ENCODE data around the gene PDCL3.

The PDCL3 gene

DNA sequence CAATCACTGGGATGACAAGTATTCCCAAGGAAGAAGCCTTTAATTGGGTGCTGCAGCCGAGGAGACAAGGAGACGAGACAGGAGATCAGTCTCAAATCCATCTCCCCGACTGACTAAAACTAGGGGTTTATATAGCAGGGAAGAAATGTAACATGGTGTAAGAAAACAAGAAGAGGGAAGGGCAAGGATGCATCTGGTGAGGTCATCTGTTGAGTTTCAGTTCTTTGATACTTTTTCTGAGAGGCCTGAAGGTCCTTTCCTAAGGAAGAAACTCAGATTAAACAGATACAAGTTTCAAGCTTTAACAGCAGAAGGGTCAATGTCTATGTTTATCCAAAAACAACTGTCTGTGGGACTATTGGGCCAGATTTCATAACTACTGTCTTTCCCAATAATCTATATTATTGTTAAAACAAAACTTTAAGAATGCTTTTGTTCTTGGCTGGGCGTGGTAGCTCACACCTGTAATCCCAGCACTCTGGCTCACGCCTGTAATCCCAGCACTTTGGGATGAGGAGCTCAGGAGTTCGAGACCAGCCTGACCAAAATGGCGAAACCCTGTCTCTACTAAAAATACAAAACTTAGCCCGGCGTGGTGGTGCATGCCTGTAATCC is 2.5 kb upstream of the PDCL3 start:
- no peak overlapping the region for H3K9ac ChIP-seq (ENCODE audit: low read length)
- H3K27ac ChIP-seq (ENCODE audit: low read depth, low read length) = no peak overlapping the region
- no peaks in the 10 kb centered on the region for H3K27me3 ChIP-seq (ENCODE audit: control insufficient read depth, insufficient read depth, low read length)
- no peaks in the 10 kb centered on the region for H3K36me3 ChIP-seq (ENCODE audit: control insufficient read depth, insufficient read depth, low read length)
- H3K4me3 ChIP-seq (ENCODE audit: low read depth, low read length) = no peak overlapping the region
- H3K9me3 ChIP-seq (ENCODE audit: control insufficient read depth, insufficient read depth, low read depth, low read length) = no peaks in the 10 kb centered on the region
- H3K4me1 ChIP-seq (ENCODE audit: control insufficient read depth, insufficient read depth, low read length) = peaks cover 4% of the 10 kb centered on the region; the same call in 1 of the 2 replicates

DNA sequence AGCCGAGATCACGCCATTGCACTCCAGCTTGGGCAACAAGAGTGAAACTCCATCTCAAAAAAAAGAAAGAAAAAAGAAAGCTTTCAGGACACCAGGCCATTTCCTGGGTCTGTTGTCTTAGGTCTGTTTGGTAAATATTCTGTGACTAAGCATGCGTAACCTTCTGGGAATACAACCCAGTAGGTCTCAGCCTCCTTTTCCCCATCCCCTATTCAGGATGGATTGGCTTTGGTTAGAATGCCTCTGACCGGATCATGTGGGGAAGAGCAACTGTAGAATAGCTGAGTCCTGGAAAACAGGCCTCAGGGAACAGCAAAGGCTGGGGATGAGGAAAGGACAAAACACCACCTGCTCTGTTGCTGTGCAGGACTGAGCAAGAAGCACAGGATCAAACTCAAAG is 1.6 kb upstream of the PDCL3 start:
- Histone ChIP-seq H3K36me3 (ENCODE audit: control insufficient read depth, insufficient read depth, low read length) (peaks cover under 1% of the 10 kb centered on the region), H3K4me3 (ENCODE audit: low read depth, low read length) (no peak overlapping the region), H3K4me1 (ENCODE audit: control insufficient read depth, insufficient read depth, low read length) (peaks cover 4% of the 10 kb centered on the region; the same call in 1 of the 2 replicates), H3K27ac (ENCODE audit: low read depth, low read length) (no peak overlapping the region), H3K9me3 (ENCODE audit: control insufficient read depth, insufficient read depth, low read depth, low read length) (no peaks in the 10 kb centered on the region), H3K9ac (ENCODE audit: low read length) (no peak overlapping the region), H3K27me3 (ENCODE audit: control insufficient read depth, insufficient read depth, low read length) (no peaks in the 10 kb centered on the region)

DNA sequence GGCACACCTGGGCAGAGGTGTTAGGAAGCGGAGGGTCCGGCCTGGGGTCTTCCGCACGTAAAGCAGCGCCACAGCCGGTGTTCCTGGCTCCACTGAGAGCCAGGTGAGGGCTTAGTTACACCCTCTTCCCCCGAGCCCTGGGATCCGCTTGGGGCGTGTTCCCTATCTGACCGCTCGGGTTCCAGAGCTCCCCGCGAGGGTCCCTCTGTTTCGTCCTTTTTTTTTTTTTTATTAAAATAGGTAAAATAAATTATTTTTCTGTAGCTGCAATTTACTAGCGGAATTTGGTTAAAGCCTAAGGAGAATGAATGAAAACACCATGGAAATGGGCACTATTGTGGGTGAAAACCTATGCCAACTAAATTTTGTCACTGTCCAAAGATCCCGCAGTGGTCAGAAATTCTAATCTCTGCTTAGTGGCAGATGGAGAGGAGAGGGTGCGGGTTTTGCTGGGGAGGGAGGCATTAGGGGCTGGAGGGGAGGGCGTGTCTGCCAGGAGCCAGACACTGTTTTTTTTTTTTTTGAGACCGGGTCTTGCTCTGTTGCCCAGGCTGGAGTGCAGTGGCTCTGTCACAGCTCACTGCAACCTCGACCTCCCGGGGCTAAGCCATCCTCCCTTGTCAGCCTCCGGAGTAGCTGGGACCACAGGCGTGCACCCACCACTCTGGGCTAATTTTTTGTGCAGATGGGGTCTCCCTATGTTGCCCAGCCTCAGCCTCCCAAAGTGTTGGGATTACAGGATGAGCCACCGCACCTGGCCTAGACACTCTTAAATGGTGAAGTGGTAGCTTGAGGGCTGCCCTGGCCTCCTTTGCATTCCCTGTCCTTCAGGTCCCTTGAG is 834 bp downstream of the PDCL3 start:
- Histone ChIP-seq H3K4me1 (ENCODE audit: control insufficient read depth, insufficient read depth, low read length) (peaks cover 4% of the 10 kb centered on the region; the same call in 1 of the 2 replicates), H3K4me3 (ENCODE audit: low read depth, low read length) (peak overlapping the region; percentile 94), H3K36me3 (ENCODE audit: control insufficient read depth, insufficient read depth, low read length) (peaks cover 23% of the 10 kb centered on the region)

DNA sequence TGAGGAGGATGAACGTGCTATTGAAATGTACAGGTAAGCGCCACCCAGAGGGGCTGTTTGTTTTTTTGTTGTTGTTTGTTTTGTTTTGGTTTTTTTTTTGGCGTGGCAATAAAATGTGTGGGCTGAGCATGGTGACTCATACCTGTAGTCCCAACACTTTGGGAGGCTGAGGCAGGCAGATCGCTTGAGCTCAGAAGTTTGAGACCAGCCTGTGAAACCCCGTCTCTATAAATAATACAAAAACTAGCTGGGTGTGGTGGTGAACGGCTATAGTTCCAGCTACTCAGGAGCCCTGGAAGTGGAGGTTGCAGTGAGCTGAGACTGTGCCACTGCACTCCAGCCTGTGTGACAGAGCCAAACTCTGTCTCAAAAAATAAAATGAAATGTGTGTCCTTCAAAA is 6.2 kb downstream of the PDCL3 start:
- no peaks in the 10 kb centered on the region for H3K27me3 ChIP-seq (ENCODE audit: control insufficient read depth, insufficient read depth, low read length)
- no peaks in the 10 kb centered on the region for H3K4me1 ChIP-seq (ENCODE audit: control insufficient read depth, insufficient read depth, low read length)
- H3K27ac ChIP-seq (ENCODE audit: low read depth, low read length) = no peak overlapping the region
- H3K36me3 ChIP-seq (ENCODE audit: control insufficient read depth, insufficient read depth, low read length) = peaks cover 54% of the 10 kb centered on the region
- H3K9me3 ChIP-seq (ENCODE audit: control insufficient read depth, insufficient read depth, low read depth, low read length) = no peaks in the 10 kb centered on the region
- H3K4me3 ChIP-seq (ENCODE audit: low read depth, low read length) = no peak overlapping the region
- H3K9ac ChIP-seq (ENCODE audit: low read length) = no peak overlapping the region

More for the DNA sequence above, 834 bp downstream of the PDCL3 start:
- no peaks in the 10 kb centered on the region for H3K9me3 ChIP-seq (ENCODE audit: control insufficient read depth, insufficient read depth, low read depth, low read length)
- H3K27me3 ChIP-seq (ENCODE audit: control insufficient read depth, insufficient read depth, low read length) = no peaks in the 10 kb centered on the region
- H3K27ac ChIP-seq (ENCODE audit: low read depth, low read length) = peak overlapping the region; percentile 90
- peak overlapping the region; percentile 95 for H3K9ac ChIP-seq (ENCODE audit: low read length)

DNA sequence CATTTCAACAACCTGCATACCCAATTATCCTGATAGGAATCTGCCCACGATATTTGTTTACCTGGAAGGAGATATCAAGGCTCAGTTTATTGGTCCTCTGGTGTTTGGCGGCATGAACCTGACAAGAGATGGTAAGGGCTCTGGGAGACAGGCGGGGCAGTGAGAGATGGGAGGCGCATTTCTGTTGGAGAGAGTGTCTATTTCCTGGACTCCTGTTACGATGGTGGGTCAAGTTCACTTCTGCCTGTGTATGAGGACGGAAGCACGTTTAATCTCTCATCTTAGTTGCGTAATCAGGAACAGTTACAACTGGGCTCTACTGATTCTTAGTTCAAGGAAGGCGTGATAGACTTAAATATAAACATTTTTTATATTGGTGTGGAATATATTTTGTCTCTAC is 8.9 kb downstream of the PDCL3 start:
- Histone ChIP-seq H3K36me3 (ENCODE audit: control insufficient read depth, insufficient read depth, low read length) (peaks cover 62% of the 10 kb centered on the region), H3K4me1 (ENCODE audit: control insufficient read depth, insufficient read depth, low read length) (no peaks in the 10 kb centered on the region), H3K9ac (ENCODE audit: low read length) (no peak overlapping the region), H3K27ac (ENCODE audit: low read depth, low read length) (no peak overlapping the region), H3K4me3 (ENCODE audit: low read depth, low read length) (no peak overlapping the region), H3K9me3 (ENCODE audit: control insufficient read depth, insufficient read depth, low read depth, low read length) (no peaks in the 10 kb centered on the region), H3K27me3 (ENCODE audit: control insufficient read depth, insufficient read depth, low read length) (no peaks in the 10 kb centered on the region)

DNA sequence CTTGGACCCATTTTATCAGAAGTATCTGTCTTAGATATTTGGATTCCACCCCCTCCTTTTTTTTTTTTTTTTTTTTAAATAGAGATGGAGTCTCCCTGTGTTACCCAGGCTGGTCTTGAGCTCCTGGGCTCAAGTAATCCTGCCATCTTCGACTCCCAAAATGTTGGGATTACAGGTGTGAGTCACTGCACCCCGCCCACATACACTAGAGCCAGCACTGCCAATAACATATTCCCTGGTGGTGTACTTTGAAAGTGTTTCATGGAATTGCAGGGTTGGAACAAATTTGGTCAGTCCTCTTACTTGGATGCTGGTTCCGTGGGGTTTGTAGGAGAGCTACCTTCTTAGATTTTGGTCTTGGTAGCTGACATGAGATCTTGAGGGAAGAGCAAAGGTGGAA is 15.0 kb downstream of the PDCL3 start:
- Histone ChIP-seq H3K27ac (ENCODE audit: low read depth, low read length) (no peak overlapping the region), H3K9me3 (ENCODE audit: control insufficient read depth, insufficient read depth, low read depth, low read length) (no peaks in the 10 kb centered on the region), H3K36me3 (ENCODE audit: control insufficient read depth, insufficient read depth, low read length) (peaks cover 31% of the 10 kb centered on the region), H3K4me1 (ENCODE audit: control insufficient read depth, insufficient read depth, low read length) (no peaks in the 10 kb centered on the region), H3K9ac (ENCODE audit: low read length) (no peak overlapping the region), H3K4me3 (ENCODE audit: low read depth, low read length) (no peak overlapping the region), H3K27me3 (ENCODE audit: control insufficient read depth, insufficient read depth, low read length) (no peaks in the 10 kb centered on the region)

DNA sequence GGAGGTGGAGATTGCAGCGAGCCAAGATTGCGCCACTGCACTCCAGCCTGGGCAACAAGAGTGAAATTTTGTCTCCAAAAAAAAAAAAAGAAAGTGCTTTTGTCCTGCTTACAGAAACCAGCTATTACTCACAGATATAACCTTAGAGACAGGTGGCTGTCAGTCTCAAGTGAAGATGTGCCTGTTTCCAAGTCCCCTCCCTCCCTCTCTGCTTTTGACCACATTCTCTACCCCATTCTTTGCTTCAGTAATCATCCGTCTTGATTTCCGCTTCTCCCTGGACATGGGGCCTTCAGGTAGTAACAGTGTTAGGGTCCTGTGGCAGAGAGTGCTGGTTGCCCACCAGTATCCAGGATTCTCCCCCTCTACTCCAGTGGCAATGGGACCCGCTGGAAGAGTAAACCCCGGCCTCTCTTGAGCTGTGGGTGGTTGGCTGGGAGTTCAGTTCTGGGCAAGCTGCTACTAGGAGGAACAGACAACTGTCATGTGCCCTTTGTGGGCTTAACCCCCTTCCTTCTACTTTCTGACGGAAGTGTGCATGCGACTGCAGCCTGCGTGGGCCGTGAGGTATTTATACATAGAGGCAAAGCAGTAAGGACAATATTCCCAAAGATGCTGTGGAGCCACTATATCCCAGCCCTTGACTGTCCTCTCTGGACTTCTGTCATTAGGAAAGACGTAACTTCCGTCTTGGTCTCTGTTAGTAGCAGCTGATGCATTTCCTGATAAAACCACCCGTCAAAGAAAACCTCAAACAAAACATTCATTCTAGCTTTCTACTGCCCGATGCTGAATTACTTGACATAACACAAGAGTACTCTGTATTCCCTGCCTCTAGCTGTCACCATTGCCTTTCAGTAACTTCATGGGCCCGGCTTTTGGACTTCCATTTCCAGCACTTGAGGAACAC is 17.8 kb downstream of the PDCL3 start:
- no peak overlapping the region for H3K27ac ChIP-seq (ENCODE audit: low read depth, low read length)
- H3K27me3 ChIP-seq (ENCODE audit: control insufficient read depth, insufficient read depth, low read length) = no peaks in the 10 kb centered on the region
- H3K9ac ChIP-seq (ENCODE audit: low read length) = no peak overlapping the region
- H3K9me3 ChIP-seq (ENCODE audit: control insufficient read depth, insufficient read depth, low read depth, low read length) = no peaks in the 10 kb centered on the region
- peaks cover 12% of the 10 kb centered on the region; the same call in 1 of the 2 replicates for H3K36me3 ChIP-seq (ENCODE audit: control insufficient read depth, insufficient read depth, low read length)
- H3K4me3 ChIP-seq (ENCODE audit: low read depth, low read length) = no peak overlapping the region
- H3K4me1 ChIP-seq (ENCODE audit: control insufficient read depth, insufficient read depth, low read length) = no peaks in the 10 kb centered on the region

DNA sequence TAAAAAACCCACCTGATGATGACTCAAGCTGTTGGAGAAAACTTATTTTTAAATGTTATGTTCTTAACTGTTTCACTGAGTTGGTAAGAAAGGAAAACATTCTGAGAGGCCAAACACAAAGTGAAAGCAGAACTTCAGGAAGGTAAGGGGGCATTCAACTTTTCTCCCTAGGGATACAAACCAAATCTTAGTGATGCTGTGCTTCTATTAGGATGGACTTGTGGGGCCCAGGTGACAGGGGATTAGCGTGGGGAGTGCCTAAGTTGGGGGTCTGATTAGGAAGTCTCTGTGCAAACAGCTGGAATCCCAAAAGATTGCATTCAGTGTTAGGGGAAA is 18.5 kb downstream of the PDCL3 start:
- Histone ChIP-seq H3K9ac (ENCODE audit: low read length) (no peak overlapping the region), H3K4me3 (ENCODE audit: low read depth, low read length) (no peak overlapping the region), H3K27me3 (ENCODE audit: control insufficient read depth, insufficient read depth, low read length) (no peaks in the 10 kb centered on the region), H3K36me3 (ENCODE audit: control insufficient read depth, insufficient read depth, low read length) (peaks cover 9% of the 10 kb centered on the region; the same call in 1 of the 2 replicates), H3K27ac (ENCODE audit: low read depth, low read length) (no peak overlapping the region), H3K9me3 (ENCODE audit: control insufficient read depth, insufficient read depth, low read depth, low read length) (no peaks in the 10 kb centered on the region), H3K4me1 (ENCODE audit: control insufficient read depth, insufficient read depth, low read length) (no peaks in the 10 kb centered on the region)

DNA sequence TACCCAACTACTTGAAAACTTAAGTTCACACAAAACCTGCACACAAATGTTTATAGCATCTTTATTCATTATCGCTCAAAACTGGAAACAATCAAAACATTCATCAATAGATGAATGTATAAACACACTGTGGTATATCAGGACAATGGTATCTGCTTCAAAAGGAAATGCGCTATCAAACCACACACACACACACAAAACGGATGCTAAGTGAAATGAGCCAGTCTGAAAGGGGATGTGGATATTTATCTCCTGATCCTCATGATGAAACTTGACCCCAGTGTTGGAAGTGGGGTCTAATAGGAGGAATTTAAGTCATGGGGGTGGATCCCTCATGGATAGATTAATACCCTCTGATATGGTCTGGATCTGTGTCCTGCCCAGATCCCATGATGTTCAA is 22.0 kb downstream of the PDCL3 start:
- Histone ChIP-seq H3K4me3 (ENCODE audit: low read depth, low read length) (no peak overlapping the region), H3K36me3 (ENCODE audit: control insufficient read depth, insufficient read depth, low read length) (no peaks in the 10 kb centered on the region), H3K4me1 (ENCODE audit: control insufficient read depth, insufficient read depth, low read length) (no peaks in the 10 kb centered on the region), H3K27me3 (ENCODE audit: control insufficient read depth, insufficient read depth, low read length) (no peaks in the 10 kb centered on the region), H3K9ac (ENCODE audit: low read length) (no peak overlapping the region), H3K27ac (ENCODE audit: low read depth, low read length) (no peak overlapping the region), H3K9me3 (ENCODE audit: control insufficient read depth, insufficient read depth, low read depth, low read length) (no peaks in the 10 kb centered on the region)

- Histone ChIP-seq H3K4me3 (ENCODE audit: low read depth, low read length) (no peak overlapping the region), H3K9ac (ENCODE audit: low read length) (no peak overlapping the region), H3K27me3 (ENCODE audit: control insufficient read depth, insufficient read depth, low read length) (no peaks in the 10 kb centered on the region), H3K27ac (ENCODE audit: low read depth, low read length) (no peak overlapping the region), H3K4me1 (ENCODE audit: control insufficient read depth, insufficient read depth, low read length) (no peaks in the 10 kb centered on the region), H3K9me3 (ENCODE audit: control insufficient read depth, insufficient read depth, low read depth, low read length) (no peaks in the 10 kb centered on the region), H3K36me3 (ENCODE audit: control insufficient read depth, insufficient read depth, low read length) (no peaks in the 10 kb centered on the region)
Observed at GRCh38 chr2:100588071-100588786, 25.4 kb downstream of the PDCL3 start.
